K562 (cell line): ENCODE results near the gene PTTG1IP.

Source experiments
- EP300 ChIP-seq: IDR thresholded peaks from 2 replicates; pipeline ENCODE4 v1.6.1; 2012; ENCODE audit warnings: low read length, improper control_type of control experiment
- HMG20A ChIP-seq: fragments of 450-650 bp; formaldehyde crosslinking; conservative IDR thresholded peaks from 2 replicates; pipeline ENCODE4 v1.4.0; 2020; ENCODE audit warnings: mild to moderate bottlenecking, mixed read lengths
- POLR2A ChIP-seq: fragments of 450-650 bp; conservative IDR thresholded peaks from 2 replicates; pipeline ENCODE4 v1.6.1; 2016

- no peak for TF ChIP-seq EP300
- no peak for TF ChIP-seq POLR2A
- no peak for TF ChIP-seq HMG20A (CRISPR knock-in tag)
These were observed 33.9 kb upstream of the PTTG1IP start for GRCh38 chr21:44907225-44907965.
